ENCODE results near the gene ACTN4. TPM values are rescaled to one million over a fixed set of nuclear protein-coding genes. Genes with fewer than 3 reads are reported as not detected.

ACTN4 gene
- total and polyA plus RNA-seq, 4 experiments from 2014 or later = 4.0 to 155 (median 87.9) TPM

DNA sequence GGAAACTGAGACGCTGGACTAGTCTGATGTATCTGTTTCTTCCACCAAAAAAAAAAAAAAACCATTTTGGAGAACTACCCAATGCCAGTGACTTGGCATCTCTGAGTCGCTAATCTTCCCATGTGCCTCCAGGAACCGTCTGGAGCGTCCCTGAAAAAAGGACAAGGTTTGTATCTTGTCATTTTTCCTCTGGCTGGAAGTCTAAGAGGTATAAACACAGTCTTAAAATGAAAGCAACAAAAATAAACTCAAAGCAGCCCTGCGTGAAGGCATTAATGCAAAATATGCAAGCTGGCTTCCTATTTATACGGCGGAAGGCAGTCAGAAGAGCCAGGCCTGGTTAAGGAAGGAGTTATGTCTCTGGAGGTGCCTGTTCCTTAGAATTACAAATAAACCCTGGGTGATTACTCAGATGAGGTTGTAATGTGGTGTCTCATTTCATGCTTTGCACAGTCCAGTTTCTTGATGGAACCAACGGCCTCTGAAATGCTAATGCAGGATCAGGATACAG lies 20.3 kb downstream of the ACTN4 start:
- H3K27me3 Mint-ChIP-seq = no peaks in the 10 kb centered on the region
- peak overlapping the region in 6 of 8 donors; percentile 32 to 86 (median 49) for H3K4me3 Mint-ChIP-seq
- H3K27me3 ChIP-seq (ENCODE audit: insufficient read depth, low read length) = no peaks in the 10 kb centered on the region
- peak overlapping the region; percentile 42 to 98 (median 60) for H3K27ac Mint-ChIP-seq
- no peak overlapping the region for H3K4me3 ChIP-seq (ENCODE audit: low read length in 2 of 2)
- CTCF ChIA-PET (ENCODE audit: partially characterized antibody) = interaction anchor here (1.4 to 1.6 kb wide), 2 partner anchors 13 to 265 kb away, joined by 5 to 8 read pairs; partner anchors contain the start of gene FAM98C
- intact Hi-C loops (cut with micrococcal nuclease) = loop anchor here (1.0 kb wide), 1 partner anchor 8 kb away; no protein-coding TSS in a partner anchor
- DNase-seq = no peak
- peaks cover 3 to 22% of the 10 kb centered on the region in 2 donors for H3K36me3 Mint-ChIP-seq
- peak overlapping the region; percentile 44 for H3K27ac ChIP-seq (ENCODE audit: low read depth, low read length)
- no peaks in the 10 kb centered on the region for H3K9me3 Mint-ChIP-seq
- H3K9me3 ChIP-seq (ENCODE audit: control insufficient read depth in 1 of 2, low read length in 2 of 2) = no peaks in the 10 kb centered on the region
- H3K4me1 Mint-ChIP-seq = peaks cover 52 to 94% (median 80%) of the 10 kb centered on the region in 4 donors
- POLR2A ChIA-PET (ENCODE audit: partially characterized antibody) = interaction anchor here (0.9 to 2.0 kb wide), 6 partner anchors 8 to 129 kb away, joined by 3 to 10 read pairs (median 4); partner anchors contain the start of gene ACTN4
- H3K36me3 ChIP-seq (ENCODE audit: insufficient read depth, low read length) = no peaks in the 10 kb centered on the region
- H3K4me1 ChIP-seq (ENCODE audit: insufficient read depth, low read length) = peaks cover 93% of the 10 kb centered on the region

DNA sequence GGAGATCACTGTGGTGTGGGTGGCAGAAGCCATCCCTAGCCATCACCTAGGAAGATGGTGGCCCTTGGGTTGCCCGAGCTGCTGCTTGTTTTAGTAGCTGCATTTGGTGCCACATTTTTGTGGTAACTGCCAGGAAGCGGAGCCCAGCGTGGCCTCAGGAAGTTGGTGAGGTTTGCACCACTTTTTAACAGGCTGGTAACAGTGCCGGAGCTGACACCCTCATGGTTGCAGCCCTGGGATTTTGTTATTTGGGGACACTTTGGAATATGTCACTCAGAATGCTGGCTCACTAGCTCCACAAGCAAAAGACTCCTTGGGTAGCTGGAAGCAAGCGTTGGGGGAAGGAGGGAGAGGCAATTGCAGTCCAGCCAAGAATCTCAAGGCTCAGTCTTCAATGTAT lies 22.1 kb downstream of the ACTN4 start:
- POLR2A ChIA-PET (ENCODE audit: partially characterized antibody) = interaction anchor here (0.8 to 3.9 kb wide), 10 partner anchors 9 to 100 kb away, joined by 3 to 28 read pairs (median 5); partner anchors contain the start of genes ACTN4 and EIF3K
- CTCF ChIA-PET (ENCODE audit: partially characterized antibody) = interaction anchor here (1.0 to 2.6 kb wide), 9 partner anchors 9 to 260 kb away, joined by 3 to 14 read pairs (median 3); partner anchors contain the start of genes ACTN4, MRPS12 and SARS2
- H3K27me3 Mint-ChIP-seq = no peaks in the 10 kb centered on the region

DNA sequence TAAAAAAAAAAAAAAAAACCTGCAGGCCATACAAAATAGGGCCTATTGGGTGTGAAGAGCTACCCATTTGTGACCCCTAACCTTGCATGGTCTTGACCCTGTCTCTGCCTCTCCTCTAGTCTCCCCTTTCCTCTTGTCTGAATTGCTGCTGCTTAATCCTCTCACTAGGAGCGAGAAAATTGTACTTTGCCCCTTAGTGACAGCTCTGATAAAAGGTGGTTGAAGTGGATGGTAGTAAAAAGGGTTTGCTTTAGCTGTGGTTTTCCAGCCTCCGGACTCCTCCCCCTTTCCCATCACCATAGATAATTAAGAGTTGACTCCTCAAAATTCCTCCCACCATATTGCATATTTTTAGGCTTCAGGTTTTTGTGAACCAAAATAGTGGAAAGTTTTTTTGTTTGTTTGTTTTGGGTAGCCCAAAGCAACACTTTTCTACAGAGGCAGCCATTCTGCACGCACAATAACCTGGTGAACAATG lies 23.5 kb downstream of the ACTN4 start:
- Mint-ChIP-seq H3K9me3 (no peaks in the 10 kb centered on the region), H3K4me3 (peak overlapping the region in 6 of 8 donors; percentile 47 to 79 (median 65)), H3K4me1 (peaks cover 53 to 84% (median 77%) of the 10 kb centered on the region in 4 donors), H3K27me3 (no peaks in the 10 kb centered on the region), H3K36me3 (peaks cover 3 to 18% of the 10 kb centered on the region in 2 donors), H3K27ac (peak overlapping the region in 5 of 7 donors; percentile 9 to 80 (median 72))
- H3K4me1 ChIP-seq (ENCODE audit: insufficient read depth, low read length) = peaks cover 82% of the 10 kb centered on the region
- no peaks in the 10 kb centered on the region for H3K27me3 ChIP-seq (ENCODE audit: insufficient read depth, low read length)
- DNase-seq = no peak
- intact Hi-C loops (cut with micrococcal nuclease) = no loop called here
- CTCF ChIA-PET (ENCODE audit: partially characterized antibody) = interaction anchor here (0.8 to 2.6 kb wide), 6 partner anchors 8 to 114 kb away, joined by 3 to 14 read pairs (median 3); partner anchors contain the start of gene ACTN4
- no peak overlapping the region for H3K4me3 ChIP-seq (ENCODE audit: low read length in 2 of 2)
- H3K27ac ChIP-seq (ENCODE audit: low read depth, low read length) = no peak overlapping the region
- no peaks in the 10 kb centered on the region for H3K9me3 ChIP-seq (ENCODE audit: control insufficient read depth in 1 of 2, low read length in 2 of 2)
- H3K36me3 ChIP-seq (ENCODE audit: insufficient read depth, low read length) = no peaks in the 10 kb centered on the region
- POLR2A ChIA-PET (ENCODE audit: partially characterized antibody) = interaction anchor here (0.8 to 3.9 kb wide), 5 partner anchors 10 to 23 kb away, joined by 3 to 28 read pairs (median 20); partner anchors contain the start of gene ACTN4

More for the DNA sequence above, 22.1 kb downstream of the ACTN4 start:
- peak overlapping the region; percentile 2 for H3K27ac ChIP-seq (ENCODE audit: low read depth, low read length)
- H3K27ac Mint-ChIP-seq = peak overlapping the region; percentile 64 to 93 (median 88)
- H3K4me3 ChIP-seq (ENCODE audit: low read length in 2 of 2) = peak overlapping the region; percentile 1 to 36
- H3K27me3 ChIP-seq (ENCODE audit: insufficient read depth, low read length) = no peaks in the 10 kb centered on the region
- DNase-seq = peak; percentile 37 to 71 (median 50)
- peaks cover 49 to 83% (median 75%) of the 10 kb centered on the region in 4 donors for H3K4me1 Mint-ChIP-seq
- peaks cover 82% of the 10 kb centered on the region for H3K4me1 ChIP-seq (ENCODE audit: insufficient read depth, low read length)
- peaks cover 3 to 16% of the 10 kb centered on the region in 2 donors for H3K36me3 Mint-ChIP-seq
- intact Hi-C loops (cut with micrococcal nuclease) = no loop called here
- no peaks in the 10 kb centered on the region for H3K9me3 ChIP-seq (ENCODE audit: control insufficient read depth in 1 of 2, low read length in 2 of 2)
- peak overlapping the region; percentile 79 to 92 (median 86) for H3K4me3 Mint-ChIP-seq
- H3K9me3 Mint-ChIP-seq = no peaks in the 10 kb centered on the region
- no peaks in the 10 kb centered on the region for H3K36me3 ChIP-seq (ENCODE audit: insufficient read depth, low read length)

DNA sequence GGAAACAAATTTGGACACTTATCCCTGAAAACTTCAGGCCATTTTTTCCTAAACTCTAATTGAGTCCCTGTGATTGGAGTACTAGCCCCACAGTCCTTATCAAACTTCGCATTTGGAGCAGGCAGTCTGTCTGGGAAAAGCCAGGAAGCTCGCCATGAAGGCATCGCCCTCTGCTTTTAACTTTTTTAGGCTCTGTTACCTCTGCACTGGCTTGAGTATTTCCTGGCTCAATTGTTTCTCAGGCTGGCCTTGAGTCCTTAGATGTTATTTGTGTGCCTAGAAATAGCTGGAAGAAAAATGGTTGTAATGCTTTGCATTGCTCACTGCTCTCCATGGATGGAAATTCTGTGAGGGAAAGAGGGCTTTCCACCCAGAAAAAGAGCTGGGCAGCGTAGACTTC lies 24.2 kb downstream of the ACTN4 start:
- Histone ChIP-seq H3K27me3 (ENCODE audit: insufficient read depth, low read length) (no peaks in the 10 kb centered on the region), H3K27ac (ENCODE audit: low read depth, low read length) (no peak overlapping the region), H3K9me3 (ENCODE audit: control insufficient read depth in 1 of 2, low read length in 2 of 2) (no peaks in the 10 kb centered on the region), H3K4me1 (ENCODE audit: insufficient read depth, low read length) (peaks cover 82% of the 10 kb centered on the region), H3K36me3 (ENCODE audit: insufficient read depth, low read length) (no peaks in the 10 kb centered on the region), H3K4me3 (ENCODE audit: low read length in 2 of 2) (no peak overlapping the region)
- ChIA-PET POLR2A (ENCODE audit: partially characterized antibody) (interaction anchor here (0.8 to 3.9 kb wide), 4 partner anchors 9 to 24 kb away, joined by 3 to 28 read pairs (median 14); partner anchors contain the start of gene ACTN4), CTCF (ENCODE audit: partially characterized antibody) (interaction anchor here (1.1 to 1.5 kb wide), 2 partner anchors 10 to 181 kb away, joined by 3 to 8 read pairs; no protein-coding TSS in a partner anchor)
- H3K4me1 Mint-ChIP-seq = peaks cover 54 to 84% (median 77%) of the 10 kb centered on the region in 4 donors
- H3K27ac Mint-ChIP-seq = peak overlapping the region in 3 of 7 donors; percentile 36 to 54 (median 42)
- no peaks in the 10 kb centered on the region for H3K9me3 Mint-ChIP-seq
- peak overlapping the region in 1 of 8 donors; percentile 21 for H3K4me3 Mint-ChIP-seq
- intact Hi-C loops (cut with micrococcal nuclease) = no loop called here
- DNase-seq = no peak
- H3K36me3 Mint-ChIP-seq = peaks cover 3 to 18% of the 10 kb centered on the region in 2 donors
- H3K27me3 Mint-ChIP-seq = no peaks in the 10 kb centered on the region

DNA sequence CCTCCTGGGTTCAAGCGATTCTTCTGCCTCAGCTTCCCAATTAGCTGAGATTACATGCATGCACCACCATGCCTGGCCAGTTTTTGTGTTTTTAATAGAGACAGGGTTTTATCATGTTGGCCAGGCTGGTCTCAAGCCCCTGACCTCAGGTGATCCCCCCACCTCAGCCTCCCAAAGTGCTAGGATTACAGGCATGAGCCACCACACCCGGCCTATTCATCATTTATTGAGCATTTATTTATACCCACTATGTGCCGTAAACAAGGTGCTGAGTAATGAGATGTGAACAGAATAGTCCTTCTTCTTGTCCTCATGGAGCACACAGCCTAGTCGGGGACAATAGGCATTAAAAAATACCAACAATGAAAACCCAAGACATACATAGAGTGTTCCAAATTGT lies 25.6 kb downstream of the ACTN4 start:
- H3K27me3 Mint-ChIP-seq = no peaks in the 10 kb centered on the region
- H3K27ac Mint-ChIP-seq = no peak overlapping the region
- H3K36me3 Mint-ChIP-seq = peaks cover 0 to 22% of the 10 kb centered on the region in 2 donors

DNA sequence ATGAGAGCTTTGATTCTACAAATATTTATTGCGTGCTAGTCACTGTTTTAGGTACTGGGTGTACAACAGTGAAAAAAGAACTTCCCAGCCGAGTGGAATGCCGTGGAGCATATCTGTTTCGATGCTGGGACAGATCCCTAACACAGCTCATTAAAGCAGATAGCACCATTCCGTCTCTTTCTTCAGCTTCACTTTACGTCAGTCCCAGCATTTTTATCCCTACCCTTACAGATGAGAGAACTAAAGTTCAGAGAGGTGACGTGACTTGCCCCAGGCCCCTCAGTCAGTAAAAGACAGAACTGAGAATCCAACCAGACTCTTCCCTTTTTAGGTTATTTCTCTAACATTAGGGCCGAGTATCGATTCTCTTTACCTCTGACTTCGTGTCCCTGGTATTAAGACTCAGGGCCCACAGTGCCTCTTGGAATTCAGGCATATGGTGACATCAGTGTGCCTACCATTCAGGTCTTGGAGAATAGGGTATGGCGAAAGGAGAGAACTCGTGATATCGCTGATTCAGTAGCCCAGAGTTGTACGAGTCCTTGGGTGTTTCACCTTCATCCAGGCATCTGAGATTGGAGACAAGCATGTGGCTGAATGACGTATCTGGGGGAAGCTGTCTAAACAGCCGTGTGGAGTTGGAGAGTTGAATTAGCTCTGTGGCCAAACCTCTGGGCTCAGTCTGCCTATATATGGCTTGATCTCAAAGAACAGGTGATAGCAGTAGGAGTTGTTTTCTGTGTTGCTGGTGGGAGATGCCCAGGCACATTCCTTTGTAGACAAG lies 27.1 kb downstream of the ACTN4 start:
- DNase-seq = no peak
- Mint-ChIP-seq H3K9me3 (no peaks in the 10 kb centered on the region), H3K36me3 (peaks cover 0 to 19% of the 10 kb centered on the region in 2 donors), H3K27me3 (no peaks in the 10 kb centered on the region), H3K27ac (peak overlapping the region in 5 of 7 donors; percentile 30 to 81 (median 44)), H3K4me1 (peaks cover 58 to 84% (median 76%) of the 10 kb centered on the region in 4 donors), H3K4me3 (peak overlapping the region in 4 of 8 donors; percentile 12 to 49 (median 26))
- intact Hi-C loops (cut with micrococcal nuclease) = no loop called here
- ChIA-PET POLR2A (ENCODE audit: partially characterized antibody) (interaction anchor here (0.7 to 1.9 kb wide), 5 partner anchors 7 to 26 kb away, joined by 3 to 5 read pairs (median 4); partner anchors contain the start of gene ACTN4), CTCF (ENCODE audit: partially characterized antibody) (interaction anchor here (0.7 to 1.2 kb wide), 4 partner anchors 11 to 255 kb away, joined by 3 read pairs; no protein-coding TSS in a partner anchor)
- no peak overlapping the region for H3K27ac ChIP-seq (ENCODE audit: low read depth, low read length)
- H3K27me3 ChIP-seq (ENCODE audit: insufficient read depth, low read length) = no peaks in the 10 kb centered on the region
- no peak overlapping the region for H3K4me3 ChIP-seq (ENCODE audit: low read length in 2 of 2)
- H3K36me3 ChIP-seq (ENCODE audit: insufficient read depth, low read length) = no peaks in the 10 kb centered on the region
- no peaks in the 10 kb centered on the region for H3K9me3 ChIP-seq (ENCODE audit: control insufficient read depth in 1 of 2, low read length in 2 of 2)
- H3K4me1 ChIP-seq (ENCODE audit: insufficient read depth, low read length) = peaks cover 82% of the 10 kb centered on the region

More for the DNA sequence above, 25.6 kb downstream of the ACTN4 start:
- H3K4me1 Mint-ChIP-seq = peaks cover 56 to 84% (median 76%) of the 10 kb centered on the region in 4 donors
- no peaks in the 10 kb centered on the region for H3K27me3 ChIP-seq (ENCODE audit: insufficient read depth, low read length)
- H3K27ac ChIP-seq (ENCODE audit: low read depth, low read length) = no peak overlapping the region
- CTCF ChIA-PET (ENCODE audit: partially characterized antibody) = no interaction called here
- H3K36me3 ChIP-seq (ENCODE audit: insufficient read depth, low read length) = no peaks in the 10 kb centered on the region
- H3K9me3 Mint-ChIP-seq = no peaks in the 10 kb centered on the region
- POLR2A ChIA-PET (ENCODE audit: partially characterized antibody) = interaction anchor here (1.4 kb wide), 1 partner anchor 10 kb away, joined by 3 read pairs; no protein-coding TSS in a partner anchor
- no peak overlapping the region for H3K4me3 ChIP-seq (ENCODE audit: low read length in 2 of 2)
- no peak overlapping the region for H3K4me3 Mint-ChIP-seq
- peaks cover 82% of the 10 kb centered on the region for H3K4me1 ChIP-seq (ENCODE audit: insufficient read depth, low read length)
- intact Hi-C loops (cut with micrococcal nuclease) = no loop called here
- no peaks in the 10 kb centered on the region for H3K9me3 ChIP-seq (ENCODE audit: control insufficient read depth in 1 of 2, low read length in 2 of 2)
- no peak for DNase-seq

Data from CD4-positive, alpha-beta memory T cell (primary cell).